HG03108 (cell line): Measurements from ENCODE around the gene ANKRD10.
"Not testable (repeated sequence)": the region's sequence is repeated elsewhere in the genome, so short reads cannot be mapped to it uniquely, and the experiment has no call there.

ENCODE experiments used
- ATAC-seq: cut with Tn5 transposase; IDR thresholded peaks from one replicate; pipeline ENCODE4 v1.9.1; 2021; ENCODE audit warnings: moderate library complexity; ENCODE audit not compliant: unreplicated experiment

The ANKRD10 gene

GRCh38 chr13:110869805-110870706, 44.8 kb downstream of the ANKRD10 start:
- ATAC-seq, result no peak

- no peak for ATAC-seq
Measured at GRCh38 chr13:110869231-110869804, 45.6 kb downstream of the ANKRD10 start.

- ATAC-seq, result no peak
Measured at GRCh38 chr13:110868720-110869119, 46.1 kb downstream of the ANKRD10 start.

GRCh38 chr13:110867380-110867779, 47.5 kb downstream of the ANKRD10 start:
- no peak for ATAC-seq

GRCh38 chr13:110866491-110867170, 48.2 kb downstream of the ANKRD10 start:
- no peak for ATAC-seq

- no peak for ATAC-seq
Measured at GRCh38 chr13:110863685-110864084, 51.2 kb downstream of the ANKRD10 start.

GRCh38 chr13:110860983-110861382, 53.9 kb downstream of the ANKRD10 start:
- ATAC-seq, result no peak

- ATAC-seq, result no peak
Measured at GRCh38 chr13:110856942-110857835, 57.7 kb downstream of the ANKRD10 start.

GRCh38 chr13:110855363-110855762, 59.5 kb downstream of the ANKRD10 start:
- ATAC-seq, result no peak

GRCh38 chr13:110854866-110855265, 60.0 kb downstream of the ANKRD10 start:
- no peak for ATAC-seq

- no peak for ATAC-seq
Measured at GRCh38 chr13:110853235-110853721, 61.6 kb downstream of the ANKRD10 start.

- no peak for ATAC-seq
Measured at GRCh38 chr13:110850840-110851239, 64.0 kb downstream of the ANKRD10 start.

- no peak for ATAC-seq
Measured at GRCh38 chr13:110850006-110850405, 64.9 kb downstream of the ANKRD10 start.

GRCh38 chr13:110845520-110845919, 69.3 kb downstream of the ANKRD10 start:
- no peak for ATAC-seq

GRCh38 chr13:110841846-110842245, 73.0 kb downstream of the ANKRD10 start:
- no peak for ATAC-seq

GRCh38 chr13:110841406-110841805, 73.5 kb downstream of the ANKRD10 start:
- ATAC-seq, result no peak

GRCh38 chr13:110838867-110839538, 75.9 kb downstream of the ANKRD10 start:
- no peak for ATAC-seq

GRCh38 chr13:110838116-110838515, 76.8 kb downstream of the ANKRD10 start:
- ATAC-seq, result no peak

GRCh38 chr13:110837397-110838061, 77.3 kb downstream of the ANKRD10 start:
- not testable (repeated sequence) for ATAC-seq

- ATAC-seq, result no peak
Measured at GRCh38 chr13:110836605-110836903, 78.3 kb downstream of the ANKRD10 start.
